CD4-positive, alpha-beta T cell treated with Interleukin-10 for 1 hour (primary cell): ENCODE measurements around the gene NEK7.

Experiments
- DNase-seq: peaks from one replicate; pipeline ENCODE4 v3.0.0-alpha.2; 2020

Gene NEK7

GRCh38 chr1:198364471-198364870 is 207.7 kb downstream of the NEK7 start:
- DNase-seq, result no peak

DNA sequence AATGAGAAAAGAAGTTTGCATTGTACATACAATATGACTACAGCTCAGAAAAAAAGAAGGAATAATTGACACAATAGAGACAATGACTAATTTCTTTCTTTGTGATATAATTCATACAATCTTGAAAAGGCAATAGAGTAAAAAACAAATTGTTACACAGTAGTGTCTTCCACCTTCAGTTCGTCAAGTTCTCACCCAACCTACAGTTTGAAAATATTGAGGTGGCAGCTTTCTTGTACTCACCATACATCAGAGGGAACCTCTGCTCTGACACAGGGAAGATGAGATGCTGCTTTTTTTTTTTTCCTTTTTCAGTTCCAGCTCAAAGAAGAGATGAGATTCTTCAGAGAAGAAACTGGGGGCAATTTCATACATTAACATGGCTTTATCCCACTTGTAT is 210.5 kb downstream of the NEK7 start:
- no peak for DNase-seq

DNA sequence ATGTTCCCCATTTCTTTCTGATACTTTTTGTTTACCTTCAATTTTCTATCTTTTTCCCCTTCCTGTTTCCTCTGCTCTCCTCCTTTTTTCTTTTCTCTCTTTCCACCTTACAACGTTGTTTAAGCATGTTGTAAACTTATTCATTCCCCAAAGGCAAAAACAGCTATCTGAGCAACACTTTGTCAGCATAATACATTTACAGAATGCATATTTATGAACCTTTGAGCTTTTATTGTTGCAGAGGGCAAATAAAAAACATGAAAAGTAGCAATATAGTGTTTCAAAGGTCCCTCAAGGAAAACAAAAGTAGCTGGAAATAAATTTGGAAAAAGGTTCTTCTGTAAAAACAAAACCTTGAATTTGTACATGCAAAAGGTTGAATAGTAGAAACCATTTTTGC is 214.2 kb downstream of the NEK7 start:
- no peak for DNase-seq
